K562 treated with DMSO at 1 percent for 12 hours (cell line): ENCODE data around the gene MRPL42. TPM values are rescaled to one million over a fixed set of nuclear protein-coding genes. Genes with fewer than 3 reads are reported as not detected.

Source experiments
- total RNA-seq: library from RNA; unstranded; fragments of 300-600 nt; gene quantifications from 2 replicates; pipeline ENCODE4 v1.2.3, GENCODE V29; 2022; ENCODE audit not compliant: insufficient read depth

Gene MRPL42
- 61.8 and 101 TPM in 2 replicates for total RNA-seq

GRCh38 chr12:93467351-93468007 is at the start of gene MRPL42:
Gene MRPL42, plus strand, starts transcription at chr12:93467514. Its CDS starts 1,772 bp downstream, at chr12:93469286.

GRCh38 chr12:93441617-93442410 is 25.5 kb upstream of the MRPL42 start, which contains the start of gene UBE2N:
Gene UBE2N, minus strand, starts transcription at chr12:93441947. Its CDS starts 63 bp downstream, at chr12:93441884.

Other genes starting within 250 kb of the MRPL42 start
- 23.4 and 63.2 TPM in 2 replicates for gene NUDT4, start 89.6 kb upstream of the MRPL42 start, total RNA-seq
- 44.3 and 70.9 TPM in 2 replicates for gene UBE2N, start 25.6 kb upstream of the MRPL42 start, total RNA-seq
- gene SOCS2, start 105.2 kb downstream of the MRPL42 start, total RNA-seq = 177 and 269 TPM in 2 replicates
- 46.5 and 48.3 TPM in 2 replicates for gene CRADD, start 209.9 kb downstream of the MRPL42 start, total RNA-seq